GM21576 (cell line): ENCODE measurements around the gene RBMX2.
A peak's percentile ranks its signal among the peaks of the same experiment; 100 is the strongest.
"Not testable (repeated sequence)": the region's sequence is repeated elsewhere in the genome, so short reads cannot be mapped to it uniquely, and the experiment has no call there.

ENCODE experiments used
- ATAC-seq: cut with Tn5 transposase; IDR thresholded peaks from one replicate; pipeline ENCODE4 v1.9.1; 2021; ENCODE audit warnings: mild to moderate bottlenecking, moderate library complexity; ENCODE audit not compliant: unreplicated experiment

The RBMX2 gene

GRCh38 chrX:130401415-130402207 is at the start of gene RBMX2:
RBMX2 (plus strand) TSS chrX:130401987; CDS start chrX:130402033, 46 bp downstream.
- peak; percentile 96 for ATAC-seq

GRCh38 chrX:130352050-130352449 is 49.7 kb upstream of the RBMX2 start:
- ATAC-seq: not testable (repeated sequence)

GRCh38 chrX:130376077-130376476 is 25.7 kb upstream of the RBMX2 start:
- ATAC-seq: no peak

GRCh38 chrX:130378024-130378669 is 23.6 kb upstream of the RBMX2 start:
- no peak for ATAC-seq

- no peak for ATAC-seq
These were observed 16.3 kb upstream of the RBMX2 start, which contains the start of gene GPR119 for GRCh38 chrX:130385520-130385919. GPR119 (minus strand) TSS chrX:130385674; CDS start chrX:130385447, 227 bp downstream.

- ATAC-seq: no peak
These were observed 15.4 kb upstream of the RBMX2 start for GRCh38 chrX:130386408-130386808.

- no peak for ATAC-seq
These were observed 8.2 kb upstream of the RBMX2 start for GRCh38 chrX:130393451-130394074.

- no peak for ATAC-seq
These were observed 6.4 kb upstream of the RBMX2 start for GRCh38 chrX:130395341-130395740.

- no peak for ATAC-seq
These were observed 459 bp downstream of the RBMX2 start for GRCh38 chrX:130402208-130402684.

GRCh38 chrX:130413415-130413814 is 11.6 kb downstream of the RBMX2 start:
- no peak for ATAC-seq

- no peak for ATAC-seq
These were observed 13.0 kb downstream of the RBMX2 start for GRCh38 chrX:130414800-130415199.

- no peak for ATAC-seq
These were observed 13.4 kb downstream of the RBMX2 start for GRCh38 chrX:130415201-130415600.

GRCh38 chrX:130416785-130417184 is 15.0 kb downstream of the RBMX2 start:
- ATAC-seq: no peak

GRCh38 chrX:130418066-130418465 is 16.3 kb downstream of the RBMX2 start:
- no peak for ATAC-seq

GRCh38 chrX:130418740-130419139 is 17.0 kb downstream of the RBMX2 start:
- no peak for ATAC-seq

- no peak for ATAC-seq
These were observed 17.5 kb downstream of the RBMX2 start for GRCh38 chrX:130419263-130419662.

GRCh38 chrX:130426531-130426930 is 24.7 kb downstream of the RBMX2 start:
- no peak for ATAC-seq

- not testable (repeated sequence) for ATAC-seq
These were observed 27.4 kb downstream of the RBMX2 start for GRCh38 chrX:130429236-130429635.

GRCh38 chrX:130435937-130436336 is 34.1 kb downstream of the RBMX2 start:
- no peak for ATAC-seq

GRCh38 chrX:130437996-130438395 is 36.2 kb downstream of the RBMX2 start:
- ATAC-seq: not testable (repeated sequence)

- no peak for ATAC-seq
These were observed 42.1 kb downstream of the RBMX2 start for GRCh38 chrX:130443875-130444274.
